ENCODE data around the gene RPL18A.

RPL18A gene

GRCh38 chr19:17909003-17909732 is 49.5 kb downstream of the RPL18A start:
- TF ChIP-seq CTCF (conservative IDR thresholded peaks at IDR 0.05): no peak
- no peak overlapping the region for H3K27ac ChIP-seq

GRCh38 chr19:17910791-17911360 is 51.2 kb downstream of the RPL18A start:
- H3K27ac ChIP-seq: no peak overlapping the region
- TF ChIP-seq CTCF (conservative IDR thresholded peaks at IDR 0.05): no peak

All from VCaP (cell line).